ENCODE data around the gene PPP1R10. TPM values are rescaled to one million over a fixed set of nuclear protein-coding genes. Genes with fewer than 3 reads are reported as not detected.
A peak's percentile ranks its signal among the peaks of the same experiment; 100 is the strongest.

Gene PPP1R10
- total and polyA plus RNA-seq, 2 of the 13 experiments (the other 11 are each of a cell fraction or from before 2014, with no cell fraction given) = 26.3 to 38.4 TPM

GRCh38 chr6:30654798-30655742 lies 38.0 kb upstream of the PPP1R10 start (continued):
- TF ChIP-seq MAFK (conservative IDR thresholded peaks at IDR 0.05 in 1 of 2, IDR thresholded peaks at IDR 0.05 in 1 of 2; ENCODE audit: low read length in 2 of 2) (peak; percentile 98), ZNF350 (CRISPR knock-in tag; IDR thresholded peaks at IDR 0.05; ENCODE audit: borderline replicate concordance, low read depth) (peak; percentile 93), TGIF2 (CRISPR knock-in tag; IDR thresholded peaks at IDR 0.05) (peak; percentile 98), KDM5B (CRISPR knock-in tag; IDR thresholded peaks at IDR 0.05; ENCODE audit: borderline replicate concordance) (peak; percentile 48; the same call in 1 of the 2 replicates), HES4 (CRISPR knock-in tag; IDR thresholded peaks at IDR 0.05; ENCODE audit: borderline replicate concordance) (no peak), ZNF124 (CRISPR knock-in tag; IDR thresholded peaks at IDR 0.05) (peak; percentile 60; the same call in 1 of the 2 replicates), EEA1 (CRISPR knock-in tag; IDR thresholded peaks at IDR 0.05; ENCODE audit: borderline replicate concordance) (0 out of 2 replicates have a peak, but pooled peaks have one; percentile 69), RNF2 (conservative IDR thresholded peaks at IDR 0.05; ENCODE audit: low read depth) (no peak), KAT8 (CRISPR knock-in tag; IDR thresholded peaks at IDR 0.05) (peak; percentile 91), WIZ (CRISPR knock-in tag; IDR thresholded peaks at IDR 0.05) (peak; percentile 92), DMAP1 (CRISPR knock-in tag; IDR thresholded peaks at IDR 0.05) (peak; percentile 94), ZNF136 (CRISPR knock-in tag; IDR thresholded peaks at IDR 0.05; ENCODE audit: low read depth) (0 out of 2 replicates have a peak, but pooled peaks have one; percentile 80), ZNF546 (CRISPR knock-in tag; conservative IDR thresholded peaks at IDR 0.05) (peak; percentile 35; the same call in 1 of the 2 replicates), HNF1B (CRISPR knock-in tag; IDR thresholded peaks at IDR 0.05) (peak; percentile 99), FOXA3 (CRISPR knock-in tag; IDR thresholded peaks at IDR 0.05) (peak; percentile 99), ZNF577 (CRISPR knock-in tag; IDR thresholded peaks at IDR 0.05; ENCODE audit: borderline replicate concordance, low read depth) (no peak)
- TF ChIP-seq, protein P1, sequence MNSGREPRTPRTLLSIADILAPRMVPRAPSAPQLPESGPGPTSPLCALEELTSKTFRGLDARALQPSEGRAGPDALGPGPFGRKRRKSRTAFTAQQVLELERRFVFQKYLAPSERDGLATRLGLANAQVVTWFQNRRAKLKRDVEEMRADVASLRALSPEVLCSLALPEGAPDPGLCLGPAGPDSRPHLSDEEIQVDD (CRISPR knock-in tag; IDR thresholded peaks at IDR 0.05; ENCODE audit: borderline replicate concordance) = no peak; the same call in 1 of the 2 replicates
